Naive thymus-derived CD4-positive, alpha-beta T cell (primary cell): Measurements from ENCODE around the gene TRIM9. TPM values are rescaled to one million over a fixed set of nuclear protein-coding genes. Genes with fewer than 3 reads are reported as not detected.
"Not testable (repeated sequence)": the region's sequence is repeated elsewhere in the genome, so short reads cannot be mapped to it uniquely, and the experiment has no call there.

Source experiments
- ATAC-seq: fragments of 150-1000 bp; cut with Tn5 transposase; 2 replicates; pipeline ENCODE4 v1.10.0; 2021; ENCODE audit warnings: mild to moderate bottlenecking, moderate library complexity
- CTCF ChIA-PET: fragments of 350-600 bp; sonication (Branson Sonifier 250); formaldehyde crosslinking; loops from one replicate; lab custom pipeline; 2021; ENCODE audit warnings: antibody characterized with exemption; lab: Charles Lee
- POLR2A ChIA-PET: fragments of 350-600 bp; sonication (Branson Sonifier 250); formaldehyde crosslinking; loops from one replicate; lab custom pipeline; 2021; ENCODE audit warnings: antibody characterized with exemption, inconsistent platforms; lab: Charles Lee
- DNase-seq, 9 donors: peaks; one replicate each; pipeline versions ENCODE4 v3.0.0 to v3.0.0-alpha.2; 2020 to 2022; ENCODE audit warnings: mixed read lengths in 1 of 9
- H3K27ac ChIP-seq: one replicate; pipeline ENCODE4 v1.7.0; 2013; ENCODE audit warnings: mild to moderate bottlenecking, low read depth, low read length, moderate library complexity
- H3K27me3 ChIP-seq, 2 donors: one replicate each; pipeline ENCODE4 v1.7.0; 2013; ENCODE audit warnings: low read length in 2 of 2, mild to moderate bottlenecking in 2 of 2, moderate library complexity in 2 of 2; ENCODE audit not compliant: control insufficient read depth in 2 of 2, insufficient read depth in 2 of 2
- H3K36me3 ChIP-seq, 3 experiments: 1 replicate in 2 of 3; 2 replicates in 1 of 3; pipeline ENCODE4 v1.7.0; 2013; ENCODE audit warnings: low read length in 3 of 3, mild to moderate bottlenecking in 3 of 3, moderate library complexity in 1 of 3; ENCODE audit not compliant: insufficient read depth in 3 of 3, control insufficient read depth in 2 of 3
- H3K4me1 ChIP-seq, 2 donors: one replicate each; pipeline ENCODE4 v1.7.0; 2013; ENCODE audit warnings: low read length in 2 of 2, mild to moderate bottlenecking in 2 of 2, moderate library complexity in 1 of 2; ENCODE audit not compliant: control insufficient read depth in 2 of 2, insufficient read depth in 2 of 2
- H3K4me3 ChIP-seq: 2 replicates; pipeline ENCODE4 v1.7.0; 2013; ENCODE audit warnings: mild to moderate bottlenecking, low read length
- H3K9me3 ChIP-seq, 3 experiments: 1 replicate in 2 of 3; 2 replicates in 1 of 3; pipeline ENCODE4 v1.7.0; 2013; ENCODE audit warnings: low read length in 3 of 3; ENCODE audit not compliant: control insufficient read depth in 2 of 3
- H3K27ac Mint-ChIP-seq, 9 donors: one replicate each; pipeline ENCODE4 v1.8.0; 2020 to 2022; ENCODE audit warnings: mixed read lengths in 9 of 9, mild to moderate bottlenecking in 8 of 9, moderate library complexity in 5 of 9, inconsistent platforms in 2 of 9
- H3K27me3 Mint-ChIP-seq, 5 donors: one replicate each; pipeline ENCODE4 v1.8.0; 2021 to 2022; ENCODE audit warnings: mixed read lengths in 5 of 5, mild to moderate bottlenecking in 1 of 5
- H3K36me3 Mint-ChIP-seq, 5 donors: one replicate each; pipeline ENCODE4 v1.8.0; 2020 to 2022; ENCODE audit warnings: mixed read lengths in 5 of 5, mild to moderate bottlenecking in 3 of 5, inconsistent platforms in 1 of 5
- H3K4me1 Mint-ChIP-seq, 7 donors: one replicate each; pipeline ENCODE4 v1.8.0; 2020 to 2022; ENCODE audit warnings: mixed read lengths in 7 of 7, mild to moderate bottlenecking in 3 of 7, inconsistent platforms in 1 of 7
- H3K4me3 Mint-ChIP-seq, 10 donors: one replicate each; pipeline ENCODE4 v1.8.0; 2020 to 2022; ENCODE audit warnings: mild to moderate bottlenecking in 10 of 10, mixed read lengths in 10 of 10, moderate library complexity in 6 of 10, inconsistent platforms in 2 of 10
- H3K9me3 Mint-ChIP-seq, 11 donors: one replicate each; pipeline ENCODE4 v1.8.0; 2020 to 2022; ENCODE audit warnings: mixed read lengths in 11 of 11, mild to moderate bottlenecking in 4 of 11, inconsistent platforms in 1 of 11, moderate library complexity in 1 of 11
- intact Hi-C, 2 donors: fragments of 100-400 bp; cut with micrococcal nuclease; formaldehyde crosslinking; loops; one replicate each; pipeline ENCODE4 v1.15.1; 2023
- polyA plus RNA-seq, 2 donors: library from polyadenylated mRNA; unstranded; fragments of 300-500 nt; fragmentation: Illumina TruSeq; gene quantifications; one replicate each; pipeline ENCODE4 v1.2.3, GENCODE V29; 2021
- total RNA-seq, 6 experiments: library from RNA in 5 of 6; stranded (reverse) in 5 of 6; gene quantifications; 1 replicate in 5 of 6; 2 replicates in 1 of 6; pipeline ENCODE4 v1.2.3 and lab custom pipeline; 2021 to 2026

TRIM9 gene
- total and polyA plus RNA-seq, 7 experiments from 2014 or later: 0.04 to 1.7 (median 0.37) TPM

DNA sequence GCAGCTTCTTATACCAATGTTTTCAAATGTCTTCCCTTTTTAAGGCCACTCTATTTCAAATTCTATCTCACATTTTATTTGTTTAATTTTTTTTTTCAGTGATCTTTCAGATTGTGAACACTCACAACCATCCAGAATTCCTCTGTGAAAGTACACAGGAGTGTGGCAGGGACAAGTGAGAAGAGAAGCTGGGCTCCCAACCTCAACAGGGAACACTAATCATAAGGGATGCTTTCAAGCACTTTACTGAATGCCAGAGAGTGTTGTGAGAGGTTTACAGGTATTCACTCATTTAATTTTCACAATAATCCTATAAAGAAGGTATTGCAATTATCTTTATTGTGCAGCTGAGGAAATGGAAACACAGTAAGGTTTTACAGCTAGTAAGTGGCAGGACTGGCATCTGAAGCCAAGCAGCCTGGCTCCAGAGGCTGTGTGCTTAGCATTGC lies 90.5 kb downstream of the TRIM9 start:
- CTCF ChIA-PET: interaction anchor here (0.5 kb wide), 1 partner anchor 666 kb away, joined by 3 read pairs; no protein-coding TSS in a partner anchor
- H3K36me3 ChIP-seq: no peaks in the 10 kb centered on the region
- ATAC-seq: no peak

DNA sequence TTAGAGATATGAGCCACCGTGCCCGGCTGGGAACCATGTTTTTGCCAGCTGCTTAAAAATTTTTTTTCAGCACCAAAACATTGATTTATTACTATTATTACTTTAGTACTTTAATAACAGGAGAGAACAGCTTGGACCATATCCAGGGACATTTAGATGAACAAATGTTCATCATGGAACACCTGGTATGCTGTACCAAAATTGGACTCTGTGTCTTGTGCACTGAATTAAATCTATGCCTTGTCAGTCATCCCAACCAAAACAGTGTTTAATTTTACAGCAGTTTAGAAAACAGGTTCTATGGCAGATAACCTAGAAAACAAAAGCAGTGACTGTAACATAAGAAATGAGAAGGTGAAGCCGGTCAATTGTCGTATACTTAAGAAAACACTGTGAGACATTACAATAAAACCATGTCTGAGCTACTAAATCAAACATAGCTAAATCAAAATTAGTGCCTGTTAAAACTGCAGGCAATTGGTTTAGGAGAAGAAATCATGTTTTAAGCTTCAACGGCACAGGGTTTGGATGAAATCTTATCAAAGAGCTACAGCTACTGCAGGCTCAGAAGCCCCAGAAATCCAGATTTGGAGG lies 92.4 kb downstream of the TRIM9 start:
- H3K27ac Mint-ChIP-seq: no peak overlapping the region
- no peak for ATAC-seq
- ChIA-PET POLR2A (no interaction called here), CTCF (no interaction called here)
- no peaks in the 10 kb centered on the region for H3K36me3 Mint-ChIP-seq
- no peaks in the 10 kb centered on the region for H3K9me3 Mint-ChIP-seq
- Histone ChIP-seq H3K9me3 (no peaks in the 10 kb centered on the region), H3K4me3 (no peak overlapping the region), H3K36me3 (no peaks in the 10 kb centered on the region), H3K27ac (no peak overlapping the region), H3K4me1 (no peaks in the 10 kb centered on the region), H3K27me3 (no peaks in the 10 kb centered on the region)
- H3K27me3 Mint-ChIP-seq: peaks cover 0 to 11% (median 0%) of the 10 kb centered on the region in 5 donors
- DNase-seq: no peak
- intact Hi-C loops: no loop called here
- H3K4me3 Mint-ChIP-seq: no peak overlapping the region
- H3K4me1 Mint-ChIP-seq: no peaks in the 10 kb centered on the region

More for the DNA sequence above, 90.5 kb downstream of the TRIM9 start:
- no peak overlapping the region for H3K4me3 Mint-ChIP-seq
- POLR2A ChIA-PET: no interaction called here
- intact Hi-C loops: no loop called here
- H3K36me3 Mint-ChIP-seq: no peaks in the 10 kb centered on the region
- no peaks in the 10 kb centered on the region for H3K9me3 Mint-ChIP-seq
- DNase-seq: no peak
- H3K27me3 Mint-ChIP-seq: peaks cover 0 to 11% (median 0%) of the 10 kb centered on the region in 5 donors
- Histone ChIP-seq H3K27me3 (no peaks in the 10 kb centered on the region), H3K4me1 (no peaks in the 10 kb centered on the region), H3K27ac (no peak overlapping the region), H3K9me3 (no peaks in the 10 kb centered on the region), H3K4me3 (no peak overlapping the region)
- H3K27ac Mint-ChIP-seq: no peak overlapping the region
- no peaks in the 10 kb centered on the region for H3K4me1 Mint-ChIP-seq

DNA sequence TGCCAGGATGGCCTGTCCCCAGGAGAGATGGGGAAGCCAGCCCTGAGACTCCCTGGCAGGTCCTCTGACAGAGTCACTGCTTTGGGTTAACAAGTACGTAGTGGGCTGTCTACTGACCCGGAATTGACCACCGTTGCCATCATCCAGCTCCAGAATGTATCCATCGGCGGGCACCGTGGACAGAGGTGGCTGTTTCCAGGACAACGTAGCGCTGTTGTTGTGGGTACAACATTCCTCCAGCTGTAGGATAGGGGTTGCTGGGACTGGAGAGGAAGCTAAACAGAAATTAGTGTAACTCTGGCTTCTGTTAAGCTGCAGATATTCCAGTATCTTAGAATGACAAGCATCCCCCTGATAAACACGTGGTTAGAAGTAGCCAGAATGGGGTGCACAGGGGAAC lies 94.3 kb downstream of the TRIM9 start:
- Histone ChIP-seq H3K9me3 (no peaks in the 10 kb centered on the region), H3K4me3 (no peak overlapping the region), H3K27me3 (no peaks in the 10 kb centered on the region), H3K4me1 (no peaks in the 10 kb centered on the region), H3K27ac (no peak overlapping the region), H3K36me3 (no peaks in the 10 kb centered on the region)
- intact Hi-C loops: no loop called here
- Mint-ChIP-seq H3K4me3 (no peak overlapping the region), H3K27ac (no peak overlapping the region), H3K4me1 (no peaks in the 10 kb centered on the region), H3K9me3 (no peaks in the 10 kb centered on the region), H3K27me3 (peaks cover 0 to 11% (median 0%) of the 10 kb centered on the region in 5 donors), H3K36me3 (no peaks in the 10 kb centered on the region)
- DNase-seq (no peak), ATAC-seq (no peak)
- ChIA-PET POLR2A (no interaction called here), CTCF (no interaction called here)

DNA sequence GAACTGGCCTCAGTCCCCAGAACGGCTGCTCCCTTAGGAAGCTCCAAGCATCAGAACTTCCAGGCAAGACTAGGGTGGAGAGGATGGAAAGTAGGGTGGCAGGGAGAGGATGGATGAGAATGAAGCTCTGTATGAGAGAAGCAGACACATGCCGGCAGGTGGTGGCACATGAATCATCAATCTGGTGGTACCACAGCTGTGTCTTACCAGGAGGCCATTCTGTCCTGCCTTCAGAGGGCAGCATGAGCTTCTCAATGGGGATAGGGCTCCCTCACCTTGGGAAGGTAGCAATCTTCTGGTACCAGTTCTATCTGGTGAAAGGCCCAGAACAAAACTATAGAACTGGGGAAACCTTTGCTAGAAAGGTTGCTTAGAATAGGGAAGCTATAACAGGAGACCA lies 95.2 kb downstream of the TRIM9 start:
- H3K9me3 Mint-ChIP-seq: no peaks in the 10 kb centered on the region
- DNase-seq: no peak
- ATAC-seq: no peak
- H3K36me3 ChIP-seq: no peaks in the 10 kb centered on the region
- no peaks in the 10 kb centered on the region for H3K4me1 Mint-ChIP-seq
- H3K27ac Mint-ChIP-seq: no peak overlapping the region
- no peaks in the 10 kb centered on the region for H3K4me1 ChIP-seq
- POLR2A ChIA-PET: no interaction called here
- H3K36me3 Mint-ChIP-seq: no peaks in the 10 kb centered on the region
- peak overlapping the region in 1 of 10 donors; percentile 35 for H3K4me3 Mint-ChIP-seq
- H3K27me3 Mint-ChIP-seq: peaks cover 0 to 11% (median 0%) of the 10 kb centered on the region in 5 donors
- intact Hi-C loops: no loop called here
- H3K4me3 ChIP-seq: no peak overlapping the region
- H3K27ac ChIP-seq: no peak overlapping the region
- CTCF ChIA-PET: no interaction called here
- no peaks in the 10 kb centered on the region for H3K27me3 ChIP-seq
- no peaks in the 10 kb centered on the region for H3K9me3 ChIP-seq

DNA sequence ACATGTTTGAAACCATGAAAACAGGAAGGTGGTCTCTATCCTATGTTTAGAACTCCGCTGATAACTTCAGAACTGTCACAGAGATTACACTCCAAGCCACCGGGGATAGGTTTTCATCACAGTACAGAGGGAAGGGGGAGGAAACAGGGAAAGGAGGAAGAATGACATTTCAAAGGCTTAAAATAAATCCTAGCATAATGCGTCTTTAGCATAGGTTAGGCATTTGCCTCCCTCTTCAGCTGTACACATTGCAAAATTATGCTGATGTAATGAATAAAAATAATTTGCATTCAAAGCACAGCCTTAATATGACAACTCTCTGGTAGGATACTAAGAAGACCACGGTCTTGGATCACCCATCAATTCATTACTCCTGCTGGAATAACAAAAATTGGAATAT lies 96.3 kb downstream of the TRIM9 start:
- H3K27ac ChIP-seq: no peak overlapping the region
- H3K9me3 ChIP-seq: no peaks in the 10 kb centered on the region
- H3K36me3 ChIP-seq: no peaks in the 10 kb centered on the region
- H3K4me1 ChIP-seq: no peaks in the 10 kb centered on the region
- H3K27me3 Mint-ChIP-seq: peaks cover 0 to 9% (median 0%) of the 10 kb centered on the region in 5 donors
- H3K4me3 ChIP-seq: no peak overlapping the region
- H3K27ac Mint-ChIP-seq: no peak overlapping the region
- no peaks in the 10 kb centered on the region for H3K27me3 ChIP-seq
- no peaks in the 10 kb centered on the region for H3K9me3 Mint-ChIP-seq
- no peak for ATAC-seq
- intact Hi-C loops: no loop called here
- H3K4me3 Mint-ChIP-seq: no peak overlapping the region
- ChIA-PET POLR2A (no interaction called here), CTCF (no interaction called here)
- H3K36me3 Mint-ChIP-seq: no peaks in the 10 kb centered on the region
- no peak for DNase-seq
- H3K4me1 Mint-ChIP-seq: no peaks in the 10 kb centered on the region

DNA sequence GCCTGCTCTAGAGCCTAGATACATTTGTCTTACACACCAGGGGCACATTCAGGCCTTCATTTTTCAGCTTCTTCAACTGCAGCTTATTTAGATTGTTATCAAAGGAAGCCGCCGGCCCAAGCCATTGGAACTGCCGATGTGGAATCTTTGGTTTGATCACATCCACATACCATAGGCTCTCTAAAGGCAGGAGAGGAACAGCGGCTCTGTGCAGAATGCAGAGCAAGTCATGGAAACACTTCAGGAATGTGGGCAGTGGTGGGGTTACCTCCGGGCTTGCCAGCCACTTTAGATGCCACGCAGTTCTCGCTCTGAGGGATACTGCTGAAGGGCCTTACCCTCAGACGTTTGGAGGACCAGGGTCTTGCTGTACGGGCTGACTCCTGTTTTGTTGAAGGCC lies 97.2 kb downstream of the TRIM9 start:
- Mint-ChIP-seq H3K4me3 (no peak overlapping the region), H3K9me3 (no peaks in the 10 kb centered on the region), H3K36me3 (no peaks in the 10 kb centered on the region), H3K4me1 (no peaks in the 10 kb centered on the region), H3K27ac (no peak overlapping the region), H3K27me3 (peaks cover 0 to 4% (median 0%) of the 10 kb centered on the region in 5 donors)
- Histone ChIP-seq H3K27me3 (no peaks in the 10 kb centered on the region), H3K9me3 (no peaks in the 10 kb centered on the region), H3K4me1 (no peaks in the 10 kb centered on the region), H3K4me3 (no peak overlapping the region), H3K27ac (no peak overlapping the region), H3K36me3 (no peaks in the 10 kb centered on the region)
- no peak for ATAC-seq
- DNase-seq: no peak
- ChIA-PET CTCF (no interaction called here), POLR2A (no interaction called here)
- intact Hi-C loops: no loop called here

DNA sequence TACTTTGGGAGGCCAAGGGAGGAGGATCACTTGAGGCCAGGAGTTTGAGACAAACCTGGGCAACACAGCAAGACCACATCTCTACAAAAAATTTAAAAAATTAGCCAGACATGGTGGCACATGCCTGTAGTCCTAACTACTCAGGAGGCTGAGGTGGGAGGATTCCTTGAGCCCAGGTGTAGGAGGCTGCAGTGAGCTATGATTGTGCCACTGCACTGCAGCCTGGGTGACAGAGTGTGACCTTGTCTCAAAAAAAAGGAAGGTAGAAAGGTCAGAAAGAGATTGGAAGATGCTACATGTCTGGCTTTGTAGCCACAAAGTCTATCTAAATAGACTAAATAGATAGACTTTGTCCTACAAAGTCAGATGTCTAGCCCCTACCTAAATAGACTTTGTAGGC lies 100.7 kb downstream of the TRIM9 start:
- H3K36me3 ChIP-seq, POLR2A ChIA-PET, H3K4me1 Mint-ChIP-seq, H3K9me3 Mint-ChIP-seq, DNase-seq, H3K27ac ChIP-seq, ATAC-seq, H3K4me1 ChIP-seq, H3K36me3 Mint-ChIP-seq, intact Hi-C loops, H3K27ac Mint-ChIP-seq, H3K4me3 Mint-ChIP-seq, H3K27me3 ChIP-seq, CTCF ChIA-PET, H3K4me3 ChIP-seq, H3K9me3 ChIP-seq, H3K27me3 Mint-ChIP-seq: not testable (repeated sequence)
